Spleen (tissue), 11 donors: ENCODE measurements around the gene LAMB1. TPM values are rescaled to one million over a fixed set of nuclear protein-coding genes. Genes with fewer than 3 reads are reported as not detected.

Source experiments
- DNase-seq: peaks from one replicate; pipeline ENCODE4 v3.0.0-alpha.2; 2020
- H3K27ac ChIP-seq, 8 donors: fragments of 200-600 bp; sonication (generic) in 7 of 8; 1 replicate in 4 of 8; 2 replicates in 4 of 8; pipeline versions ENCODE4 v1.5.0 to v1.8.0; 2016 to 2021; ENCODE audit warnings: inconsistent platforms in 4 of 8, mild to moderate bottlenecking in 4 of 8, moderate library complexity in 1 of 8
- H3K27me3 ChIP-seq, 7 donors: fragments of 200-600 bp; sonication (generic) in 6 of 7; replicated peaks in 1 of 7; 1 replicate in 4 of 7; 2 replicates in 3 of 7; pipeline versions ENCODE4 v1.5.0 to v1.8.0; 2016 to 2021; ENCODE audit warnings: inconsistent platforms in 3 of 7, mild to moderate bottlenecking in 1 of 7
- H3K36me3 ChIP-seq, 6 donors: fragments of 200-600 bp; sonication (generic) in 5 of 6; 1 replicate in 4 of 6; 2 replicates in 2 of 6; pipeline versions ENCODE4 v1.5.0 to v1.8.0; 2016 to 2021; ENCODE audit warnings: inconsistent platforms in 2 of 6
- H3K4me1 ChIP-seq, 6 donors: fragments of 200-600 bp; sonication (generic) in 5 of 6; 1 replicate in 3 of 6; 2 replicates in 3 of 6; pipeline versions ENCODE4 v1.5.0 to v1.8.0; 2016 to 2021; ENCODE audit warnings: inconsistent platforms in 3 of 6
- H3K4me3 ChIP-seq, 8 donors: fragments of 200-600 bp; sonication (generic) in 7 of 8; 1 replicate in 4 of 8; 2 replicates in 4 of 8; pipeline versions ENCODE4 v1.5.0 to v1.8.0; 2016 to 2021; ENCODE audit warnings: inconsistent platforms in 4 of 8, mild to moderate bottlenecking in 4 of 8, moderate library complexity in 2 of 8
- H3K9me3 ChIP-seq, 8 donors: fragments of 200-600 bp; sonication (generic) in 7 of 8; 1 replicate in 4 of 8; 2 replicates in 4 of 8; pipeline versions ENCODE4 v1.5.0 to v1.8.0; 2016 to 2021; ENCODE audit warnings: inconsistent platforms in 4 of 8
- POLR2A ChIP-seq, 3 donors: fragments of 450-650 bp; IDR thresholded peaks; one replicate each; pipeline ENCODE4 v1.5.1; 2017; ENCODE audit warnings: antibody characterized with exemption in 3 of 3, mild to moderate bottlenecking in 1 of 3
- POLR2AphosphoS5 ChIP-seq, 3 donors: sonication (generic); formaldehyde crosslinking; IDR thresholded peaks; one replicate each; pipeline ENCODE4 v1.5.1; 2017; ENCODE audit warnings: antibody characterized with exemption in 3 of 3
- WGBS, 5 donors: extraction: QIAGEN DNeasy Blood & Tissue Kit in 3 of 5; methylation state at CpG; one replicate each; pipeline versions ENCODE4 v1.1.5 to v1.1.7; 2013 to 2018; 5-methylcytosine and 5-hydroxymethylcytosine counted together
- intact Hi-C: fragments of 100-400 bp; cut with DNase I; formaldehyde crosslinking; loops from one replicate; pipeline ENCODE4 v1.15.0; 2023; ENCODE audit warnings: low total_unique reads
- polyA plus RNA-seq, 3 donors: library from polyadenylated mRNA; stranded (reverse); fragments of 200-250 nt; gene quantifications; one replicate each; pipeline ENCODE4 v1.2.1, GENCODE V29; 2013
- total RNA-seq, 7 donors: library from RNA; depleted of rRNA in 3 of 7; stranded (reverse); fragments of >200 nt in 3 of 7; fragmentation: NEBNext Ultra II Directional in 4 of 7; extraction: Animal tissue kit (Norgen Biotek cat#: 25700) in 4 of 7; gene quantifications; one replicate each; pipeline versions ENCODE4 v1.1.0 to v1.2.1, GENCODE V29; 2016 to 2021
- TF ChIP-seq, protein P1 (sequence below), 11 experiments: fragments of 200-600 bp in 7 of 11; fragments of 450-650 bp in 4 of 11; sonication (generic) in 4 of 11; IDR thresholded peaks in 8 of 11; conservative IDR thresholded peaks in 3 of 11; 1 replicate in 7 of 11; 2 replicates in 4 of 11; pipeline versions ENCODE4 v1.4.0 to v1.8.0; 2016 to 2021; ENCODE audit warnings: antibody characterized with exemption in 11 of 11, inconsistent platforms in 4 of 11, mild to moderate bottlenecking in 1 of 11
- donor health status: healthy with polysubstance abuse.
- donor health status: DM: no; HTN: no; CAD: no; lungs with moderate emphysema.
- donor health status: DM: no; HTN: no; CAD: no.
- donor health status: Bipolar disorder and iron deficiency.
- donor health status: healthy.
- donor health status: DM: no; HTN: no; CAD: no.
- donor health status: DM: yes; HTN: yes; CAD: no.

The LAMB1 gene
- total and polyA plus RNA-seq, 10 donors: 51.4 to 181 (median 126) TPM

DNA sequence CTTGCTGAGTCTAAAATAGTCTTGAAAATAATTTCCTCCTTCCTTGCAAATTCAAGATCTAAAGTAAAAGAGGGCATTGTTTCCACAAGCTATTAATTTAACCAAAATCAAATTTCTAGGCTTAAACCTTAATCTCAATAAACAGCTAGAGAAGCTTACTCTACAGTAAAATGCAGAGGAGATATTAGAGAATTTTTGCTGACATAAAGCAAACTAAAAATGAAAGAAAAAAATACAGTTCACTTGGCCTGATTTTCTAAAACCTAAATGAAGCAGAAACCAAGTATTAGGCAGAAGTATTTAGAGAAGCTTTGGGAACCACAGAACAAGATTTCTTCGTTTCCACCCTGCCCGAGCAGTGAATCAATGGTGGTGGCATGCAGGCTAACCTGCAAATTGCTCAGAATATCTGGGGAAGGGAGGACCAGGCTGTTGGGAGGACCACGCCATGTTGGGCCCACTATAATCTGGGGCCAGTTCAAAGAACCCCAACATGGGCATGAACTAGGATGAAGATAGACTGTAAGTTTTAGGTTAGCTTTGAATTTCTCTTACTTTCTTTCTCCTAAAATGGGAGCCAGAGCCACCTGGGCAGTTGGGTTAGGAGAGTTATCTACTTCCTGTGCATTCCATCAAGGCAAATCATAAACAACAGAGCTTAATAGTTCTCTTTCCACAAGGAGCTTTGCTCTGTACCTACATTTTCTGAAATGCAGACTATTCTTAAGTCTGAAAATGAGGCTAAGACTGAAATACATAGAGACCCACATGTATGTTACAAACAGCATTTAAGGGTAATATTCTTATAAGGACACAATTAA is 4.1 kb downstream of the LAMB1 start:
- H3K27ac ChIP-seq: peak overlapping the region in 5 of 8 donors; percentile 6 to 81 (median 74)
- WGBS, 5 donors: 74 to 88% (median 81%) methylated on average over 3 of the region's 3 CpGs

DNA sequence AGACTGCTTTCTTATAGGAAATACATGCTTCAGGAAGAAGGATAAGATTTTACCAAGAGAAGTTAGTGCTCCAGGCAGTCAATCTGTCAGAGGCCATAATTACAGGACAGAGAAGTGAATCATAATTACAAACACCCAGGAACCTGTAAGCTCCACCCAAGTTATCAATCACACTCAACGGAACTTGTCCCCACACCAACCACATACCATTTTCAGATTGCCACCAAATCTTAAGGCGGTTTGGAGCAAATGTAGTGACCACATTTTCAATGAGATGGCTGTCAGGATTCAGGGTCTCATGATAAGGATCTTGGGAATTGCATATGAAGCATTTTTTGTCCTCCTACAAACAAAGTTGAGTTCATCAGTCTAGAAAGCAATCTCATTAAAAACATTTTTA is 4.8 kb downstream of the LAMB1 start:
- TF ChIP-seq POLR2A (IDR thresholded peaks at IDR 0.05) (no peak), POLR2AphosphoS5 (IDR thresholded peaks at IDR 0.05) (no peak)
- TF ChIP-seq, protein P1, sequence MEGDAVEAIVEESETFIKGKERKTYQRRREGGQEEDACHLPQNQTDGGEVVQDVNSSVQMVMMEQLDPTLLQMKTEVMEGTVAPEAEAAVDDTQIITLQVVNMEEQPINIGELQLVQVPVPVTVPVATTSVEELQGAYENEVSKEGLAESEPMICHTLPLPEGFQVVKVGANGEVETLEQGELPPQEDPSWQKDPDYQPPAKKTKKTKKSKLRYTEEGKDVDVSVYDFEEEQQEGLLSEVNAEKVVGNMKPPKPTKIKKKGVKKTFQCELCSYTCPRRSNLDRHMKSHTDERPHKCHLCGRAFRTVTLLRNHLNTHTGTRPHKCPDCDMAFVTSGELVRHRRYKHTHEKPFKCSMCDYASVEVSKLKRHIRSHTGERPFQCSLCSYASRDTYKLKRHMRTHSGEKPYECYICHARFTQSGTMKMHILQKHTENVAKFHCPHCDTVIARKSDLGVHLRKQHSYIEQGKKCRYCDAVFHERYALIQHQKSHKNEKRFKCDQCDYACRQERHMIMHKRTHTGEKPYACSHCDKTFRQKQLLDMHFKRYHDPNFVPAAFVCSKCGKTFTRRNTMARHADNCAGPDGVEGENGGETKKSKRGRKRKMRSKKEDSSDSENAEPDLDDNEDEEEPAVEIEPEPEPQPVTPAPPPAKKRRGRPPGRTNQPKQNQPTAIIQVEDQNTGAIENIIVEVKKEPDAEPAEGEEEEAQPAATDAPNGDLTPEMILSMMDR (IDR thresholded peaks at IDR 0.05 in 8 of 11, conservative IDR thresholded peaks at IDR 0.05 in 3 of 11): no peak
- WGBS, 5 donors: 65 to 74% (median 71%) methylated on average over 2 of the region's 2 CpGs
- H3K27ac ChIP-seq: peak overlapping the region in 4 of 8 donors; percentile 41 to 81 (median 77)
- peaks cover 4 to 26% (median 22%) of the 10 kb centered on the region in 6 donors for H3K4me1 ChIP-seq
- H3K27me3 ChIP-seq: peaks cover 9 to 47% (median 27%) of the 10 kb centered on the region in 7 donors
- peak overlapping the region in 1 of 8 donors; percentile 11 for H3K4me3 ChIP-seq
- H3K36me3 ChIP-seq: peaks cover 0 to 11% (median 0%) of the 10 kb centered on the region in 6 donors
- no peak for DNase-seq
- no peaks in the 10 kb centered on the region for H3K9me3 ChIP-seq
- intact Hi-C loops: no loop called here

More for the DNA sequence above, 4.1 kb downstream of the LAMB1 start:
- H3K27me3 ChIP-seq: peaks cover 9 to 47% (median 34%) of the 10 kb centered on the region in 7 donors
- no peaks in the 10 kb centered on the region for H3K9me3 ChIP-seq
- H3K4me1 ChIP-seq: peaks cover 7 to 34% (median 29%) of the 10 kb centered on the region in 6 donors
- peak overlapping the region in 2 of 8 donors; percentile 22 to 69 for H3K4me3 ChIP-seq
- TF ChIP-seq POLR2AphosphoS5 (IDR thresholded peaks at IDR 0.05): no peak
- TF ChIP-seq, protein P1 (IDR thresholded peaks at IDR 0.05 in 8 of 11, conservative IDR thresholded peaks at IDR 0.05 in 3 of 11): no peak
- TF ChIP-seq POLR2A (IDR thresholded peaks at IDR 0.05): no peak
- intact Hi-C loops: no loop called here
- H3K36me3 ChIP-seq: peaks cover 0 to 3% (median 0%) of the 10 kb centered on the region in 6 donors
- DNase-seq: no peak

GRCh38 chr7:107996072-107996882 is 6.7 kb downstream of the LAMB1 start:
- 66 to 77% (median 74%) methylated on average over 7 of the region's 7 CpGs for WGBS, 5 donors
- H3K27me3 ChIP-seq: peaks cover 1 to 42% (median 8%) of the 10 kb centered on the region in 7 donors
- H3K4me1 ChIP-seq: peaks cover 0 to 8% (median 5%) of the 10 kb centered on the region in 6 donors
- intact Hi-C loops: no loop called here
- peaks cover 0 to 14% (median 0%) of the 10 kb centered on the region in 6 donors for H3K36me3 ChIP-seq
- no peaks in the 10 kb centered on the region for H3K9me3 ChIP-seq
- no peak for DNase-seq
- TF ChIP-seq POLR2A (IDR thresholded peaks at IDR 0.05): no peak
- TF ChIP-seq POLR2AphosphoS5 (IDR thresholded peaks at IDR 0.05): no peak
- TF ChIP-seq, protein P1 (IDR thresholded peaks at IDR 0.05 in 8 of 11, conservative IDR thresholded peaks at IDR 0.05 in 3 of 11): no peak
- peak overlapping the region in 6 of 8 donors; percentile 36 to 58 (median 48) for H3K27ac ChIP-seq
- H3K4me3 ChIP-seq: no peak overlapping the region
